SU-DHL-6 (cell line): Measurements from ENCODE around the gene KCNN1.
"Not testable (repeated sequence)": the region's sequence is repeated elsewhere in the genome, so short reads cannot be mapped to it uniquely, and the experiment has no call there.

Experiments
- H2AFZ ChIP-seq: fragments of 200-600 bp; sonication (generic); 2 replicates; pipeline ENCODE4 v1.6.1; 2014; ENCODE audit warnings: low read depth, mild to moderate bottlenecking, moderate library complexity, mixed read lengths, antibody characterized with exemption, low read length; ENCODE audit not compliant: severe bottlenecking
- H3F3A ChIP-seq: fragments of 200-600 bp; shearing (Covaris generic); 2 replicates; pipeline ENCODE4 v1.6.0; 2016; ENCODE audit warnings: antibody characterized with exemption, mild to moderate bottlenecking; ENCODE audit not compliant: insufficient read depth
- H3K27ac ChIP-seq: fragments of 200-600 bp; sonication (generic); 2 replicates; pipeline ENCODE4 v1.5.1; 2016; ENCODE audit warnings: low read depth, mild to moderate bottlenecking, low read length, moderate library complexity, mixed read lengths
- H3K27me3 ChIP-seq: fragments of 200-600 bp; sonication (generic), shearing (Covaris generic); 2 replicates; pipeline ENCODE4 v1.6.0; 2014; ENCODE audit warnings: mild to moderate bottlenecking, low read length
- H3K36me3 ChIP-seq: fragments of 200-600 bp; sonication (generic); 2 replicates; pipeline ENCODE4 v1.6.1; 2014; ENCODE audit warnings: mild to moderate bottlenecking, low read length, mixed read lengths
- H3K4me2 ChIP-seq: fragments of 300-600, 200-600 bp; shearing (Covaris generic), sonication (generic); 2 replicates; pipeline ENCODE4 v1.6.0; 2014; ENCODE audit warnings: low read length, low read depth, mild to moderate bottlenecking; ENCODE audit not compliant: poor library complexity, severe bottlenecking
- H3K4me3 ChIP-seq: fragments of 200-600 bp; sonication (generic); 2 replicates; pipeline ENCODE4 v1.5.1; 2014; ENCODE audit warnings: antibody characterized with exemption, low read length, mild to moderate bottlenecking, mixed read lengths; ENCODE audit not compliant: insufficient read depth, poor library complexity, severe bottlenecking
- H3K79me2 ChIP-seq: fragments of 200-600 bp; sonication (generic); 2 replicates; pipeline ENCODE4 v1.6.1; 2014; ENCODE audit warnings: mild to moderate bottlenecking, low read length, moderate library complexity; ENCODE audit not compliant: insufficient read depth
- H3K9ac ChIP-seq: fragments of 200-600 bp; sonication (generic); 2 replicates; pipeline ENCODE4 v1.7.0; 2014; ENCODE audit warnings: mild to moderate bottlenecking, low read length
- H3K9me2 ChIP-seq: fragments of 200-600 bp; sonication (generic); replicated peaks from 2 replicates; pipeline ENCODE4 v1.6.1; 2014; ENCODE audit warnings: low read length; ENCODE audit not compliant: insufficient read depth
- H3K9me3 ChIP-seq: fragments of 200-600 bp; sonication (generic); 2 replicates; pipeline ENCODE4 v1.6.1; 2014; ENCODE audit warnings: low read length, mixed read lengths; ENCODE audit not compliant: insufficient read depth
- H4K20me1 ChIP-seq: fragments of 200-600 bp; sonication (generic); 2 replicates; pipeline ENCODE4 v1.6.1; 2014; ENCODE audit warnings: low read depth, mild to moderate bottlenecking, antibody characterized with exemption, low read length, moderate library complexity, mixed read lengths
- EZH2phosphoT487 ChIP-seq: fragments of 200-600 bp; sonication (generic), shearing (Covaris generic); conservative IDR thresholded peaks from 2 replicates; pipeline ENCODE4 v1.6.1; 2018; ENCODE audit warnings: mild to moderate bottlenecking, antibody characterized with exemption, low read length, moderate library complexity, mixed read lengths
- TF ChIP-seq, protein P1 (sequence below): fragments of 200-600 bp; sonication (generic); IDR thresholded peaks from one replicate; pipeline ENCODE4 v1.5.1; 2017; ENCODE audit warnings: antibody characterized with exemption, mild to moderate bottlenecking, low read length, moderate library complexity; ENCODE audit not compliant: insufficient read depth, poor library complexity, severe bottlenecking

KCNN1 gene

DNA sequence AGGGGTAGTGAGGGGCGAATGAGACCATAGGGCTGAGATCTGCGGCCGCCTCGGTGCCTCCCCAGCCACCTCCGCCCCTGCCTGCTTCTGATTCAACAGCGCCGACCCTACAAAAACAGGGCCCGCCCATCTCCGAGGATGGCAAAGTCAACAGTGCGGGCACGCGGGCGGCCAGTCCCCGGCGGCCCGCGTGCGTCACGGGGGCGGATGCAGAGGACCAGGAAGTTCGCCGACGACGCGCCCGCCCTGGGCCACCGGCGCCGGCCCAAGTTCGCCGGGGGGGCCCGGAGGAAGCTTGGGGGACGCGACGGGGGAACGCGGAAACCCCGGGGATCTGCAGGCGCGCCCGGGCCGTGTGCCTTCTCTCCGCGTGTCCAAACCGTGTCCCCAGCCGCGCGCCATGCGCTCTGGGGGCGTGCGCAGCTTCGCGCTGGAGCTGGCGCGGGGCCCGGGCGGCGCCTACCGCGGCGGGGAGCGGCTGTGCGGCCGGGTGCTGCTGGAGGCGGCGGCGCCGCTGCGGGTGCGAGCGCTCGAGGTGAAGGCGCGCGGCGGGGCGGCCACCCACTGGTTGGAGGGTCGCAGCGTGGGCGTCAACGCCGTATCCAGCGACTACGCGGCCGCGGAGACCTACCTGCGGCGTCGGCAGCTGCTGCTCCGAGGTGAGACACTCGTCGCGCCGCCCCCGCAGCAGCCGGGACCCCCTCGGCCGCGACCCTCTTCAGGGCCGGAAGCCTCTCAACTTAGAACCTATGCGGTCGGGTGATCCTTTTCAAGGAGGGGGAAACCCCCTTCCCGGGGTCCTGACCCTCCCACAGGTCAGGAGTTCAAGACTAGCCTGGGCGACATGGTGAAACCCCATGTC lies 34.2 kb downstream of the KCNN1 start:
- Histone ChIP-seq H3K9ac (peak overlapping the region; percentile 75), H3K27ac (peak overlapping the region; percentile 87), H3K4me3 (peak overlapping the region; percentile 63), H3K79me2 (peaks cover 18% of the 10 kb centered on the region), H3K36me3 (no peaks in the 10 kb centered on the region), H3K9me2 (no peaks in the 10 kb centered on the region), H3K27me3 (no peaks in the 10 kb centered on the region), H3K4me2 (peak overlapping the region; percentile 73), H4K20me1 (no peaks in the 10 kb centered on the region), H2AFZ (no peak overlapping the region), H3K9me3 (no peaks in the 10 kb centered on the region), H3F3A (peaks cover 7% of the 10 kb centered on the region)
- TF ChIP-seq EZH2phosphoT487 = no peak
- TF ChIP-seq, protein P1, sequence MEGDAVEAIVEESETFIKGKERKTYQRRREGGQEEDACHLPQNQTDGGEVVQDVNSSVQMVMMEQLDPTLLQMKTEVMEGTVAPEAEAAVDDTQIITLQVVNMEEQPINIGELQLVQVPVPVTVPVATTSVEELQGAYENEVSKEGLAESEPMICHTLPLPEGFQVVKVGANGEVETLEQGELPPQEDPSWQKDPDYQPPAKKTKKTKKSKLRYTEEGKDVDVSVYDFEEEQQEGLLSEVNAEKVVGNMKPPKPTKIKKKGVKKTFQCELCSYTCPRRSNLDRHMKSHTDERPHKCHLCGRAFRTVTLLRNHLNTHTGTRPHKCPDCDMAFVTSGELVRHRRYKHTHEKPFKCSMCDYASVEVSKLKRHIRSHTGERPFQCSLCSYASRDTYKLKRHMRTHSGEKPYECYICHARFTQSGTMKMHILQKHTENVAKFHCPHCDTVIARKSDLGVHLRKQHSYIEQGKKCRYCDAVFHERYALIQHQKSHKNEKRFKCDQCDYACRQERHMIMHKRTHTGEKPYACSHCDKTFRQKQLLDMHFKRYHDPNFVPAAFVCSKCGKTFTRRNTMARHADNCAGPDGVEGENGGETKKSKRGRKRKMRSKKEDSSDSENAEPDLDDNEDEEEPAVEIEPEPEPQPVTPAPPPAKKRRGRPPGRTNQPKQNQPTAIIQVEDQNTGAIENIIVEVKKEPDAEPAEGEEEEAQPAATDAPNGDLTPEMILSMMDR = no peak

- TF ChIP-seq EZH2phosphoT487 = no peak
- TF ChIP-seq, protein P1 = no peak
- Histone ChIP-seq H2AFZ (no peak overlapping the region), H3K4me3 (peak overlapping the region; percentile 63), H3K9me3 (no peaks in the 10 kb centered on the region), H4K20me1 (no peaks in the 10 kb centered on the region), H3K9ac (peak overlapping the region; percentile 75), H3K79me2 (peaks cover 18% of the 10 kb centered on the region), H3K36me3 (no peaks in the 10 kb centered on the region), H3K9me2 (no peaks in the 10 kb centered on the region), H3K4me2 (peak overlapping the region; percentile 73), H3K27ac (peak overlapping the region; percentile 87), H3F3A (peaks cover 7% of the 10 kb centered on the region), H3K27me3 (no peaks in the 10 kb centered on the region)
These were observed 35.0 kb downstream of the KCNN1 start for GRCh38 chr19:18001777-18002345.

DNA sequence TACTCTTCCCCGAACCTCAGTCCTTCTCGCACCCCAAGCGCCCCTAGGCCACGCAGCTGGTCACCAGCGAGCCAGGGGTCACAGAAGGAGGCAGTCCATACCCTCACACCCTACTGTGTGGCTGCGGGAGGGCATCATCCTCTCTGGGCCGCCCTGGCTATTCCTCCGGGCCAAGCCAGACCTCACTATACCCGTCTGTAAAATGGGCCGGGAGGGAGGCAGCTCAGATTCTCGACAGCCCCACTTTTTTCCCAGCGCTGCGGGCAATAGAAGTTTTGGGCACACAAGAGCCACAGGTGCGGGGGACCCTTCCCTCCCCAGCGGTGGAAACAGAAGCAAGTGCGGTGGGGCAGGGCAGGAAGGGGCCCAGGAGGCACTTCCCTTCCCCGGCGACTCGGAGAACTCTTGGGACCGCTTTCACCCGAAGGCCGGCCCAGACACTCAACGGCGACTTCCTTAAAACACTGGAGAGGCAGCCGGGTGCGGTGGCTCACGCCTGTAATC lies 35.5 kb downstream of the KCNN1 start:
- Histone ChIP-seq H3K27ac (peak overlapping the region; percentile 87), H3K9me3 (no peaks in the 10 kb centered on the region), H3K27me3 (no peaks in the 10 kb centered on the region), H3K9me2 (no peaks in the 10 kb centered on the region), H3F3A (peaks cover 7% of the 10 kb centered on the region), H3K36me3 (no peaks in the 10 kb centered on the region), H3K4me2 (peak overlapping the region; percentile 73), H2AFZ (no peak overlapping the region), H3K4me3 (peak overlapping the region; percentile 63), H3K79me2 (peaks cover 22% of the 10 kb centered on the region), H4K20me1 (no peaks in the 10 kb centered on the region), H3K9ac (peak overlapping the region; percentile 75)
- TF ChIP-seq EZH2phosphoT487 = no peak
- TF ChIP-seq, protein P1 = no peak

DNA sequence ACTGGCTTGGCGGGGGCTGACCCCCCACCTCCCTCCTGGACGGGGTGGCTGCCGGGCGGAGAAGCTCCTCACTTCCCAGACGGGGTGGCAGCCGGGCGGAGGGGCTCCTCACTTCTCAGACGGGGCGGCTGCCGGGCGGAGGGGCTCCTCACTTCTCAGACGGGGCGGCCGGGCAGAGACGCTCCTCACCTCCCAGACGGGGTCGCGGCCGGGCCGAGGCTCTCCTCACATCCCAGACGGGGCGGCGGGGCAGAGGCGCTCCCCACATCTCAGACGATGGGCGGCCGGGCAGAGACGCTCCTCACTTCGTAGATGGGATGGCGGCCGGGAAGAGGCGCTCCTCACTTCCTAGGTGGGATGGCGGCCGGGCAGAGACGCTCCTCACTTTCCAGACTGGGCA lies 38.8 kb downstream of the KCNN1 start:
- not testable (repeated sequence) for H2AFZ ChIP-seq, H3K9me2 ChIP-seq, H3K9ac ChIP-seq, H3K36me3 ChIP-seq, H3F3A ChIP-seq, H4K20me1 ChIP-seq, H3K4me2 ChIP-seq, H3K27me3 ChIP-seq, H3K9me3 ChIP-seq, H3K27ac ChIP-seq, H3K4me3 ChIP-seq
- peaks cover 23% of the 10 kb centered on the region for H3K79me2 ChIP-seq
